B cell (primary cell): ENCODE data around the gene CD79B. TPM values are rescaled to one million over a fixed set of nuclear protein-coding genes. Genes with fewer than 3 reads are reported as not detected.

Experiments used
- ATAC-seq: fragments of 200-7000 bp; cut with Tn5 transposase; one replicate; pipeline ENCODE4 v1.10.0; 2021; ENCODE audit warnings: low read depth, mild to moderate bottlenecking, moderate number of reproducible peaks, moderate library complexity
- CTCF ChIA-PET: fragments of 350-600 bp; sonication (Branson Sonifier 250); formaldehyde crosslinking; loops from one replicate; lab custom pipeline; 2021; ENCODE audit warnings: antibody characterized with exemption, inconsistent platforms; lab: Charles Lee
- POLR2A ChIA-PET: fragments of 350-600 bp; sonication (Branson Sonifier 250); formaldehyde crosslinking; loops from one replicate; lab custom pipeline; 2021; ENCODE audit warnings: antibody characterized with exemption; lab: Charles Lee
- DNase-seq: peaks from one replicate; pipeline ENCODE4 v3.0.0; 2013
- H2AFZ ChIP-seq: 2 replicates; pipeline ENCODE4 v1.6.1; 2012; ENCODE audit warnings: mild to moderate bottlenecking, low read depth, low read length; ENCODE audit not compliant: insufficient read depth, poor library complexity, severe bottlenecking
- H3K27ac ChIP-seq, 2 donors: 1 replicate in 1 of 2; 2 replicates in 1 of 2; pipeline ENCODE4 v1.5.1; 2012 to 2013; ENCODE audit warnings: low read length in 2 of 2, mild to moderate bottlenecking in 2 of 2, moderate library complexity in 1 of 2
- H3K27me3 ChIP-seq, 4 experiments: fragments of 200-600 bp in 1 of 4; sonication (generic) in 1 of 4; replicated peaks in 1 of 4; 1 replicate in 2 of 4; 2 replicates in 2 of 4; pipeline versions ENCODE4 v1.6.1 to v1.7.0; 2013 to 2016; ENCODE audit warnings: low read length in 3 of 4, mild to moderate bottlenecking in 2 of 4, mixed read lengths in 1 of 4, moderate library complexity in 1 of 4; ENCODE audit not compliant: insufficient read depth in 4 of 4, control insufficient read depth in 3 of 4; ENCODE audit errors: control extremely low read depth in 1 of 4
- H3K36me3 ChIP-seq, 2 experiments: replicated peaks in 1 of 2; 1 replicate in 1 of 2; 2 replicates in 1 of 2; pipeline versions ENCODE4 v1.6.1 to v1.7.1; 2013; ENCODE audit warnings: low read length in 1 of 2; ENCODE audit not compliant: insufficient read depth in 2 of 2, control insufficient read depth in 1 of 2; ENCODE audit errors: control extremely low read depth in 1 of 2, extremely low read depth in 1 of 2
- H3K4me1 ChIP-seq, 2 donors: fragments of 200-600 bp in 1 of 2; sonication (generic) in 1 of 2; 1 replicate in 1 of 2; 2 replicates in 1 of 2; pipeline versions ENCODE4 v1.5.1 to v1.6.1; 2013 to 2017; ENCODE audit warnings: low read length in 2 of 2; ENCODE audit not compliant: control insufficient read depth in 2 of 2, insufficient read depth in 2 of 2
- H3K4me2 ChIP-seq: replicated peaks from 2 replicates; pipeline ENCODE3; 2012; ENCODE audit warnings: mild to moderate bottlenecking, low read depth, low read length; ENCODE audit not compliant: poor library complexity, severe bottlenecking
- H3K4me3 ChIP-seq, 5 experiments: fragments of 200-600 bp in 1 of 5; sonication (generic) in 1 of 5; 1 replicate in 3 of 5; 2 replicates in 2 of 5; pipeline versions ENCODE4 v1.5.1 to v1.7.0; 2011 to 2016; ENCODE audit warnings: low read length in 4 of 5, mild to moderate bottlenecking in 4 of 5, low read depth in 2 of 5, control low read depth in 1 of 5, moderate library complexity in 1 of 5; ENCODE audit not compliant: insufficient read depth in 1 of 5; ENCODE audit errors: control extremely low read depth in 1 of 5, extremely low read depth in 1 of 5
- H3K79me2 ChIP-seq: fragments of 200-600 bp; sonication (generic); one replicate; pipeline ENCODE4 v1.6.0; 2016; ENCODE audit warnings: low read length; ENCODE audit not compliant: control insufficient read depth, insufficient read depth
- H3K9ac ChIP-seq: fragments of 200-600 bp; sonication (generic); 2 replicates; pipeline ENCODE4 v1.6.1; 2017; ENCODE audit warnings: mild to moderate bottlenecking, low read length, moderate library complexity
- H3K9me3 ChIP-seq, 3 donors: one replicate each; pipeline versions ENCODE4 v1.6.1 to v1.7.1; 2013; ENCODE audit warnings: low read length in 2 of 3; ENCODE audit not compliant: control insufficient read depth in 2 of 3, insufficient read depth in 1 of 3; ENCODE audit errors: control extremely low read depth in 1 of 3
- H4K20me1 ChIP-seq: 2 replicates; pipeline ENCODE4 v1.6.0; 2012; ENCODE audit warnings: mild to moderate bottlenecking, low read length; ENCODE audit not compliant: insufficient read depth, control insufficient read depth, poor library complexity, severe bottlenecking
- H3K27ac Mint-ChIP-seq: one replicate; pipeline ENCODE4 v1.8.0; 2021; ENCODE audit warnings: mixed read lengths
- H3K27me3 Mint-ChIP-seq: one replicate; pipeline ENCODE4 v1.8.0; 2021; ENCODE audit warnings: mixed read lengths
- H3K4me1 Mint-ChIP-seq: one replicate; pipeline ENCODE4 v1.8.0; 2021; ENCODE audit warnings: mixed read lengths
- H3K4me3 Mint-ChIP-seq: one replicate; pipeline ENCODE4 v1.8.0; 2021; ENCODE audit warnings: mixed read lengths
- H3K9me3 Mint-ChIP-seq: one replicate; pipeline ENCODE4 v1.8.0; 2022; ENCODE audit warnings: mixed read lengths; ENCODE audit not compliant: insufficient read depth
- EZH2 ChIP-seq: IDR thresholded peaks from 2 replicates; pipeline ENCODE4 v1.6.1; 2012; ENCODE audit warnings: borderline replicate concordance, low read depth, mild to moderate bottlenecking, moderate library complexity, low read length; ENCODE audit not compliant: insufficient read depth, poor library complexity, severe bottlenecking
- WGBS: methylation state at CpG from one replicate; pipeline ENCODE4 v1.1.5; 2013; ENCODE audit warnings: missing lambda C conversion rate; ENCODE audit not compliant: insufficient coverage; 5-methylcytosine and 5-hydroxymethylcytosine counted together
- intact Hi-C: fragments of 100-400 bp; cut with micrococcal nuclease; formaldehyde crosslinking; loops from one replicate; pipeline ENCODE4 v1.10.0; 2022
- polyA plus RNA-seq: library from polyadenylated mRNA; depleted of rRNA; stranded (reverse); fragments of >200 nt; gene quantifications from 2 replicates; pipeline ENCODE4 v1.2.3, GENCODE V29; 2012
- total RNA-seq, 2 donors: library from RNA; stranded (reverse); fragments of 120-200 nt in 1 of 2; gene quantifications; 1 replicate in 1 of 2; 2 replicates in 1 of 2; pipeline versions ENCODE4 v1.2.3 to v1.2.4, GENCODE V29; 2013 to 2022
- TF ChIP-seq, protein P1 (sequence below): fragments of 200-600 bp; IDR thresholded peaks from one replicate; pipeline ENCODE4 v1.8.0; 2022; ENCODE audit warnings: antibody characterized with exemption, mild to moderate bottlenecking

CD79B gene
- total and polyA plus RNA-seq, 2 donors (not counting 1 experiment from before 2014, with no cell fraction given) = 891 to 1,100 TPM

DNA sequence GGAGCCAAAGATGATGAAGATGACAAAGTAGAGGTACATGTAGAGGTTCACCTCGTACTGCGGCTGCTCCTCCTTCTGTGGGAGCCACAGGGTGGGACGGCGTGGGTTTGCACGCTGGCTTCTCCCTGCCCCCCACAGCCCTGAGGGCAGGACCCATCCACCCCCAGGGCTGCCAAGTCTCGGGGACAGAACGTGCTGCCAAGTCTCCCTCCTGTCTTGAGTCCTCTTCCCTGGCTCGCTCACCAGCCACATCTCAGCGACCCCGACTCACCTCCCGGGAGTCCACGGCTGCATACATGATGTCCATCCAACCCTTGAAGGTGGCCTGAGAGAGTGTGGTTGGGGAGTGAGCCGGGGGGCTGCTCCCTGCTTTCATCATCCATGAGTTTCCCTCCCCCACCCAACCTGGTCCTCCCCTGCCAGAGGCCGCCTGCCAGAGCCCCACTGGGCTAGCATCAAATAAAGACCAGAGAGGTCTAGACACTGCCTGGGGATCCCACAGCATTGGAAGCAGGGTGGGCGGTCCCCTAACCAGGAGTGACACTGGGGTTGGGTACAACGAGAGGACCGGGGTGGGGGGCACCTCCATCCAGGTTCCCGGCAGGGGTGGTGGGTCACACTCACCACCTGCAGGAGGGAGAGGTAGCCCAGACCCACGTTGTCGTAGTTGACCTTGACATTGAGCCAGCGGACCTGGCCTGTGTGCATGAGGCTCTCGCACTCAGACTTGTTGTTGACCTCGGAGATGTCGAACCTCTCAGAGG lies 12.8 kb upstream of the CD79B start:
- Mint-ChIP-seq H3K9me3 (no peaks in the 10 kb centered on the region), H3K27me3 (no peaks in the 10 kb centered on the region), H3K4me1 (peaks cover 46% of the 10 kb centered on the region), H3K4me3 (peak overlapping the region; percentile 89), H3K27ac (peak overlapping the region; percentile 99)
- Histone ChIP-seq H2AFZ (no peak overlapping the region), H3K27ac (peak overlapping the region; percentile 72 to 84), H3K36me3 (no peaks in the 10 kb centered on the region), H3K79me2 (peaks cover 26% of the 10 kb centered on the region), H3K4me2 (peak overlapping the region; percentile 93), H3K9me3 (peaks cover 0 to 11% (median 0%) of the 10 kb centered on the region in 3 donors), H3K4me3 (no peak overlapping the region), H3K9ac (no peak overlapping the region), H3K27me3 (no peaks in the 10 kb centered on the region), H4K20me1 (no peaks in the 10 kb centered on the region), H3K4me1 (peaks cover 26 to 54% of the 10 kb centered on the region in 2 donors)
- CTCF ChIA-PET = interaction anchor here (0.9 to 3.4 kb wide), 12 partner anchors 12 to 201 kb away, joined by 3 to 834 read pairs (median 16); partner anchors contain the start of genes CD79B, CSHL1, GH1 and ICAM2
- no peak for TF ChIP-seq EZH2
- TF ChIP-seq, protein P1, sequence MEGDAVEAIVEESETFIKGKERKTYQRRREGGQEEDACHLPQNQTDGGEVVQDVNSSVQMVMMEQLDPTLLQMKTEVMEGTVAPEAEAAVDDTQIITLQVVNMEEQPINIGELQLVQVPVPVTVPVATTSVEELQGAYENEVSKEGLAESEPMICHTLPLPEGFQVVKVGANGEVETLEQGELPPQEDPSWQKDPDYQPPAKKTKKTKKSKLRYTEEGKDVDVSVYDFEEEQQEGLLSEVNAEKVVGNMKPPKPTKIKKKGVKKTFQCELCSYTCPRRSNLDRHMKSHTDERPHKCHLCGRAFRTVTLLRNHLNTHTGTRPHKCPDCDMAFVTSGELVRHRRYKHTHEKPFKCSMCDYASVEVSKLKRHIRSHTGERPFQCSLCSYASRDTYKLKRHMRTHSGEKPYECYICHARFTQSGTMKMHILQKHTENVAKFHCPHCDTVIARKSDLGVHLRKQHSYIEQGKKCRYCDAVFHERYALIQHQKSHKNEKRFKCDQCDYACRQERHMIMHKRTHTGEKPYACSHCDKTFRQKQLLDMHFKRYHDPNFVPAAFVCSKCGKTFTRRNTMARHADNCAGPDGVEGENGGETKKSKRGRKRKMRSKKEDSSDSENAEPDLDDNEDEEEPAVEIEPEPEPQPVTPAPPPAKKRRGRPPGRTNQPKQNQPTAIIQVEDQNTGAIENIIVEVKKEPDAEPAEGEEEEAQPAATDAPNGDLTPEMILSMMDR = no peak
- ATAC-seq = no peak
- intact Hi-C loops = no loop called here
- no peak for DNase-seq
- 88% methylated on average over 14 of the region's 24 CpGs for WGBS
- POLR2A ChIA-PET = interaction anchor here (1.7 to 3.0 kb wide), 3 partner anchors 7 to 24 kb away, joined by 21 to 360 read pairs (median 160); partner anchors contain the start of genes CD79B and GH1

DNA sequence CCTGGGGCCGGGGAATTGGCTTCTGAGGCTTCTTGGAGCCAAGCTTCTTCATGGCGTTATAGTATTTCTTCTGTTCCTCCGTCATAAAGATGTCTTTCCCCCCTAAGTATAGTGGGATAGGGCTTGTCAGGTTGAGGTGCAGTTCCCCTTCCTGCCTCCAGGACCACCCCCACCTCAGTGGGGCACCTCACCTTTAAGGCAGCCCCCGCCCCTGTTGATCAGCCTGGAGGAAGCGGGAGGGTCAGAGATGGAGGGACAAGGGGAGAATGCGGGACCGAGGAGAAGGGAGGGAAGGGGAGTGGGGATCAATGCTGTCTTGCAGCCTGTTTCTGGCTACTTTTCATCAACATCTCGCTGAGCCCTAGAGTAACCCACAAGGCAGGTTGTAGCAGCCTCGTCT lies 11.6 kb upstream of the CD79B start:
- Histone ChIP-seq H2AFZ (no peak overlapping the region), H3K36me3 (no peaks in the 10 kb centered on the region), H3K27ac (no peak overlapping the region), H3K9me3 (peaks cover 0 to 11% (median 0%) of the 10 kb centered on the region in 3 donors), H3K4me2 (no peak overlapping the region), H3K27me3 (no peaks in the 10 kb centered on the region), H3K4me1 (peaks cover 35 to 59% of the 10 kb centered on the region in 2 donors), H3K9ac (no peak overlapping the region), H3K79me2 (peaks cover 15% of the 10 kb centered on the region), H4K20me1 (no peaks in the 10 kb centered on the region), H3K4me3 (no peak overlapping the region)
- ChIA-PET POLR2A (interaction anchor here (0.5 to 1.0 kb wide), 3 partner anchors 9 to 206 kb away, joined by 3 to 5 read pairs (median 4); no protein-coding TSS in a partner anchor), CTCF (interaction anchor here (1.0 to 1.4 kb wide), 3 partner anchors 11 to 25 kb away, joined by 4 to 5 read pairs (median 4); partner anchors contain the start of genes CD79B and GH1)
- Mint-ChIP-seq H3K9me3 (no peaks in the 10 kb centered on the region), H3K27ac (peak overlapping the region; percentile 91), H3K4me3 (peak overlapping the region; percentile 53), H3K4me1 (peaks cover 54% of the 10 kb centered on the region), H3K27me3 (no peaks in the 10 kb centered on the region)
- intact Hi-C loops = no loop called here
- DNase-seq (no peak), ATAC-seq (no peak)
- TF ChIP-seq, protein P1 = peak; percentile 64
- no peak for TF ChIP-seq EZH2
- WGBS = 100% methylated on average over 2 of the region's 9 CpGs
